GM23338 (cell line): ENCODE results near the gene ADGRV1.

Experiments used
- CREB1 ChIP-seq: fragments of 250-450 bp; sonication (Bioruptor Pico); IDR thresholded peaks from 2 replicates; pipeline ENCODE4 v1.5.0; 2020; ENCODE audit warnings: low read depth, mild to moderate bottlenecking, moderate library complexity
- CTCF ChIP-seq, 2 experiments: fragments of 200-600 bp in 1 of 2; sonication (generic) in 1 of 2; conservative IDR thresholded peaks; 2 replicates each; pipeline versions ENCODE4 v1.5.1 to v1.6.1; 2016 to 2017; ENCODE audit warnings: antibody characterized with exemption in 2 of 2, low read depth in 2 of 2, mild to moderate bottlenecking in 2 of 2, moderate library complexity in 1 of 2
- ETS1 ChIP-seq: IDR thresholded peaks from 2 replicates; pipeline ENCODE4 v1.6.1; 2016; ENCODE audit warnings: antibody characterized with exemption
- EZH2 ChIP-seq: fragments of 200-600 bp; sonication (generic); IDR thresholded peaks from one replicate; pipeline ENCODE4 v1.8.0; 2017; ENCODE audit warnings: antibody characterized with exemption, mild to moderate bottlenecking, low read depth; ENCODE audit not compliant: unreplicated experiment
- EZH2phosphoT487 ChIP-seq: fragments of 200-600 bp; sonication (generic); IDR thresholded peaks from one replicate; pipeline ENCODE4 v1.8.1; 2018; ENCODE audit warnings: antibody characterized with exemption; ENCODE audit not compliant: unreplicated experiment
- JUNB ChIP-seq: IDR thresholded peaks from one replicate; pipeline ENCODE4 v1.6.1; 2016; ENCODE audit warnings: antibody characterized with exemption; ENCODE audit not compliant: unreplicated experiment
- NANOG ChIP-seq: IDR thresholded peaks from 2 replicates; pipeline ENCODE4 v1.6.1; 2016; ENCODE audit warnings: antibody characterized with exemption, borderline replicate concordance
- POLR2AphosphoS5 ChIP-seq: IDR thresholded peaks from 2 replicates; pipeline ENCODE4 v1.6.1; 2016; ENCODE audit warnings: antibody characterized with exemption, low read depth
- REST ChIP-seq: IDR thresholded peaks from one replicate; pipeline ENCODE4 v1.6.1; 2018; ENCODE audit warnings: antibody characterized with exemption; ENCODE audit not compliant: unreplicated experiment
- STAT1 ChIP-seq: IDR thresholded peaks from one replicate; pipeline ENCODE4 v1.6.1; 2016; ENCODE audit warnings: antibody characterized with exemption; ENCODE audit not compliant: unreplicated experiment
- ZNF114 ChIP-seq: fragments of 250-450 bp; sonication (Bioruptor Pico); IDR thresholded peaks from 2 replicates; pipeline ENCODE4 v1.5.0; 2020; ENCODE audit warnings: mild to moderate bottlenecking, moderate library complexity
- ZNF331 ChIP-seq: fragments of 250-450 bp; sonication (Bioruptor Pico); IDR thresholded peaks from 2 replicates; pipeline ENCODE4 v1.5.0; 2020; ENCODE audit warnings: low read depth, mild to moderate bottlenecking, moderate library complexity
- ZNF462 ChIP-seq: fragments of 250-450 bp; sonication (Bioruptor Pico); IDR thresholded peaks from 2 replicates; pipeline ENCODE4 v1.5.0; 2020; ENCODE audit warnings: mild to moderate bottlenecking, moderate library complexity

- TF ChIP-seq CTCF (conservative IDR thresholded peaks at IDR 0.05; ENCODE audit: low read depth in 2 of 2) (no peak), EZH2 (no peak), REST (no peak), POLR2AphosphoS5 (no peak), CREB1 (CRISPR knock-in tag) (no peak), ZNF114 (CRISPR knock-in tag) (no peak), EZH2phosphoT487 (no peak), JUNB (no peak), ETS1 (no peak), STAT1 (no peak), NANOG (no peak), ZNF331 (CRISPR knock-in tag) (no peak), ZNF462 (no peak)
Observed at GRCh38 chr5:91132550-91132949, 574.0 kb downstream of the ADGRV1 start.
